ENCODE results near the gene GMPR2.
"Not testable (repeated sequence)": the region's sequence is repeated elsewhere in the genome, so short reads cannot be mapped to it uniquely, and the experiment has no call there.

DNA sequence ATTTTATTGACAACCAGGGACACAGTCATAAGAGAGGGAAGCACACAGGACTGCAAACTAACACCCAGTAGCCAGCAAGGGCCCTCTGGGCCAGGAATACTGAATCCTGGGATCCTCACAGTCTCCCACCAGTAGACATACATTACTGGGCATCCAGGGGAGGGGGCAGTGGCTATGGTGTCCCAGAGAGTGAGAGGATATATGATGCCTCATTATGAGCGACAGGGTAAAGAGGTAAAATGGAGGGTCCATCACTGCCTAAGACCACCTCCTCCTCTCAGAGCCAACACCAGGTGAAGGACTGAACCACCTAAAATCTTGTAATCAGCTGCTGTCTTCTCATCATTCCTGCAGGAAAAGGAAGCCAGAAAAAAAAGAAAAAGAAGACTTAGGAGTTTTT, 15.9 kb upstream of the GMPR2 start:
- TF ChIP-seq, protein P1, sequence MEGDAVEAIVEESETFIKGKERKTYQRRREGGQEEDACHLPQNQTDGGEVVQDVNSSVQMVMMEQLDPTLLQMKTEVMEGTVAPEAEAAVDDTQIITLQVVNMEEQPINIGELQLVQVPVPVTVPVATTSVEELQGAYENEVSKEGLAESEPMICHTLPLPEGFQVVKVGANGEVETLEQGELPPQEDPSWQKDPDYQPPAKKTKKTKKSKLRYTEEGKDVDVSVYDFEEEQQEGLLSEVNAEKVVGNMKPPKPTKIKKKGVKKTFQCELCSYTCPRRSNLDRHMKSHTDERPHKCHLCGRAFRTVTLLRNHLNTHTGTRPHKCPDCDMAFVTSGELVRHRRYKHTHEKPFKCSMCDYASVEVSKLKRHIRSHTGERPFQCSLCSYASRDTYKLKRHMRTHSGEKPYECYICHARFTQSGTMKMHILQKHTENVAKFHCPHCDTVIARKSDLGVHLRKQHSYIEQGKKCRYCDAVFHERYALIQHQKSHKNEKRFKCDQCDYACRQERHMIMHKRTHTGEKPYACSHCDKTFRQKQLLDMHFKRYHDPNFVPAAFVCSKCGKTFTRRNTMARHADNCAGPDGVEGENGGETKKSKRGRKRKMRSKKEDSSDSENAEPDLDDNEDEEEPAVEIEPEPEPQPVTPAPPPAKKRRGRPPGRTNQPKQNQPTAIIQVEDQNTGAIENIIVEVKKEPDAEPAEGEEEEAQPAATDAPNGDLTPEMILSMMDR (conservative IDR thresholded peaks at IDR 0.05; ENCODE audit: low read depth, low read length): not testable (repeated sequence)
- not testable (repeated sequence) for TF ChIP-seq EZH2phosphoT487 (IDR thresholded peaks at IDR 0.05; ENCODE audit: borderline replicate concordance, low read length)
